CD4-positive, alpha-beta memory T cell (primary cell): ENCODE measurements around the gene LMBRD2. TPM values are rescaled to one million over a fixed set of nuclear protein-coding genes. Genes with fewer than 3 reads are reported as not detected.

Experiments used
- CTCF ChIA-PET: fragments of 350-600 bp; sonication (Branson Sonifier 250); formaldehyde crosslinking; loops from one replicate; lab custom pipeline; 2021; ENCODE audit warnings: inconsistent platforms; ENCODE audit not compliant: partially characterized antibody; lab: Charles Lee
- POLR2A ChIA-PET: fragments of 350-600 bp; sonication (Branson Sonifier 250); formaldehyde crosslinking; loops from one replicate; lab custom pipeline; 2021; ENCODE audit not compliant: partially characterized antibody; lab: Charles Lee
- DNase-seq, 5 donors: peaks; one replicate each; pipeline versions ENCODE4 v3.0.0 to v3.0.0-alpha.2; 2020 to 2022; ENCODE audit warnings: mixed read lengths in 1 of 5
- H3K27ac ChIP-seq: one replicate; pipeline ENCODE4 v1.7.0; 2013; ENCODE audit warnings: low read depth, low read length
- H3K27me3 ChIP-seq: 2 replicates; pipeline ENCODE4 v1.7.0; 2013; ENCODE audit warnings: mild to moderate bottlenecking, low read length, moderate library complexity; ENCODE audit not compliant: insufficient read depth
- H3K36me3 ChIP-seq: 2 replicates; pipeline ENCODE4 v1.7.0; 2013; ENCODE audit warnings: mild to moderate bottlenecking, low read length, moderate library complexity; ENCODE audit not compliant: insufficient read depth
- H3K4me1 ChIP-seq: 2 replicates; pipeline ENCODE4 v1.7.0; 2013; ENCODE audit warnings: mild to moderate bottlenecking, low read length, moderate library complexity; ENCODE audit not compliant: insufficient read depth
- H3K4me3 ChIP-seq, 2 donors: one replicate each; pipeline ENCODE4 v1.7.0; 2013; ENCODE audit warnings: low read length in 2 of 2, mild to moderate bottlenecking in 1 of 2
- H3K9me3 ChIP-seq, 2 donors: one replicate each; pipeline ENCODE4 v1.7.0; 2013; ENCODE audit warnings: low read length in 2 of 2, control low read depth in 1 of 2; ENCODE audit not compliant: control insufficient read depth in 1 of 2
- H3K27ac Mint-ChIP-seq, 7 donors: one replicate each; pipeline ENCODE4 v1.8.0; 2020 to 2021; ENCODE audit warnings: mixed read lengths in 7 of 7, mild to moderate bottlenecking in 6 of 7, inconsistent platforms in 3 of 7, moderate library complexity in 3 of 7
- H3K27me3 Mint-ChIP-seq, 2 donors: one replicate each; pipeline ENCODE4 v1.8.0; 2020 to 2021; ENCODE audit warnings: mixed read lengths in 2 of 2
- H3K36me3 Mint-ChIP-seq, 2 donors: one replicate each; pipeline ENCODE4 v1.8.0; 2020 to 2021; ENCODE audit warnings: mixed read lengths in 2 of 2, inconsistent platforms in 1 of 2, mild to moderate bottlenecking in 1 of 2
- H3K4me1 Mint-ChIP-seq, 4 donors: one replicate each; pipeline ENCODE4 v1.8.0; 2020 to 2021; ENCODE audit warnings: mixed read lengths in 4 of 4, mild to moderate bottlenecking in 1 of 4
- H3K4me3 Mint-ChIP-seq, 8 donors: one replicate each; pipeline ENCODE4 v1.8.0; 2020 to 2021; ENCODE audit warnings: mixed read lengths in 8 of 8, mild to moderate bottlenecking in 7 of 8, moderate library complexity in 6 of 8, inconsistent platforms in 3 of 8
- H3K9me3 Mint-ChIP-seq, 8 donors: one replicate each; pipeline ENCODE4 v1.8.0; 2020 to 2021; ENCODE audit warnings: mixed read lengths in 8 of 8, mild to moderate bottlenecking in 5 of 8, inconsistent platforms in 3 of 8, moderate library complexity in 1 of 8
- intact Hi-C: fragments of 100-400 bp; cut with micrococcal nuclease; formaldehyde crosslinking; loops from one replicate; pipeline ENCODE4 v1.15.1; 2023
- polyA plus RNA-seq, 2 donors: library from polyadenylated mRNA; unstranded; fragments of 300-500 nt; fragmentation: Illumina TruSeq; gene quantifications; one replicate each; pipeline ENCODE4 v1.2.3, GENCODE V29; 2021
- total RNA-seq, 2 experiments: library from RNA; stranded (reverse); gene quantifications; one replicate each; pipeline ENCODE4 v1.2.3, GENCODE V29; 2021

The LMBRD2 gene
- total and polyA plus RNA-seq, 4 experiments from 2014 or later = 3.0 to 16.6 (median 10.1) TPM

GRCh38 chr5:36181774-36182173 is 30.1 kb upstream of the LMBRD2 start:
- peaks cover 0 to 6% (median 0%) of the 10 kb centered on the region in 8 donors for H3K9me3 Mint-ChIP-seq
- ChIA-PET POLR2A (no interaction called here), CTCF (no interaction called here)
- no peaks in the 10 kb centered on the region for H3K4me1 Mint-ChIP-seq
- H3K27ac ChIP-seq = no peak overlapping the region
- intact Hi-C loops = no loop called here
- no peaks in the 10 kb centered on the region for H3K9me3 ChIP-seq
- H3K4me3 ChIP-seq = no peak overlapping the region
- no peak overlapping the region for H3K4me3 Mint-ChIP-seq
- peaks cover 6% of the 10 kb centered on the region for H3K36me3 ChIP-seq
- DNase-seq = no peak
- H3K36me3 Mint-ChIP-seq = peaks cover 69 to 80% of the 10 kb centered on the region in 2 donors
- H3K4me1 ChIP-seq = no peaks in the 10 kb centered on the region
- H3K27me3 Mint-ChIP-seq = no peaks in the 10 kb centered on the region
- no peak overlapping the region for H3K27ac Mint-ChIP-seq
- H3K27me3 ChIP-seq = no peaks in the 10 kb centered on the region

- Histone ChIP-seq H3K27me3 (no peaks in the 10 kb centered on the region), H3K36me3 (peaks cover 6% of the 10 kb centered on the region), H3K9me3 (no peaks in the 10 kb centered on the region), H3K27ac (no peak overlapping the region), H3K4me3 (no peak overlapping the region), H3K4me1 (no peaks in the 10 kb centered on the region)
- intact Hi-C loops = no loop called here
- no peak for DNase-seq
- Mint-ChIP-seq H3K27me3 (no peaks in the 10 kb centered on the region), H3K36me3 (peaks cover 64 to 74% of the 10 kb centered on the region in 2 donors), H3K9me3 (peaks cover 0 to 5% (median 0%) of the 10 kb centered on the region in 8 donors), H3K4me1 (no peaks in the 10 kb centered on the region), H3K4me3 (no peak overlapping the region), H3K27ac (no peak overlapping the region)
- ChIA-PET CTCF (no interaction called here), POLR2A (no interaction called here)
These were observed 29.1 kb upstream of the LMBRD2 start for GRCh38 chr5:36180556-36181350.

GRCh38 chr5:36179950-36180349 is 28.3 kb upstream of the LMBRD2 start:
- Histone ChIP-seq H3K4me1 (no peaks in the 10 kb centered on the region), H3K36me3 (peaks cover 6% of the 10 kb centered on the region), H3K27me3 (no peaks in the 10 kb centered on the region), H3K27ac (no peak overlapping the region), H3K4me3 (no peak overlapping the region), H3K9me3 (no peaks in the 10 kb centered on the region)
- Mint-ChIP-seq H3K27ac (peak overlapping the region in 1 of 7 donors; percentile 61), H3K27me3 (no peaks in the 10 kb centered on the region), H3K4me3 (no peak overlapping the region), H3K9me3 (no peaks in the 10 kb centered on the region), H3K36me3 (peaks cover 67 to 77% of the 10 kb centered on the region in 2 donors), H3K4me1 (no peaks in the 10 kb centered on the region)
- ChIA-PET CTCF (no interaction called here), POLR2A (no interaction called here)
- intact Hi-C loops = no loop called here
- no peak for DNase-seq

DNA sequence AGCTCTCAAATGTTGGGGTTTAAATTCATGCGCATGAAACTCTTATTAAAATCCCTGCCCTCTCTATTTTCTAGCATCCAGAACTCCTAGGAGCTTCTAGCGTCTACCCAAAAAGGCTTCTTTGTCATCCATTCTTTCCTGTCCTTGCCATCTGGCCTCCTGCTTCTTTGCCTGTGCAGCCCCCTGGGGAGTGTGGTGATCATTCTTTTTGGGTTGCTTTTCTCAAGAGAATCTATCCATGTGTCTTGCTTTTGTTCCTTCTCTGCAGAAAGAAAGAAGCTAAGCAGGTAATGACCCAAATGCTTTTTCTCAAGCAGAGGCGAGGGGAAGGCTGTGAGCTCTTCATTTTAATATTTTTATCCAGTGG is 26.8 kb upstream of the LMBRD2 start:
- peaks cover 0 to 2% (median 0%) of the 10 kb centered on the region in 4 donors for H3K4me1 Mint-ChIP-seq
- H3K36me3 Mint-ChIP-seq = peaks cover 73 to 78% of the 10 kb centered on the region in 2 donors
- intact Hi-C loops = no loop called here
- no peaks in the 10 kb centered on the region for H3K27me3 ChIP-seq
- H3K9me3 Mint-ChIP-seq = no peaks in the 10 kb centered on the region
- no peak overlapping the region for H3K27ac Mint-ChIP-seq
- POLR2A ChIA-PET = interaction anchor here (1.2 kb wide), 1 partner anchor 27 kb away, joined by 3 read pairs; the partner anchor contains the start of genes LMBRD2 and SKP2
- no peak overlapping the region for H3K4me3 Mint-ChIP-seq
- no peaks in the 10 kb centered on the region for H3K4me1 ChIP-seq
- no peak overlapping the region for H3K4me3 ChIP-seq
- H3K36me3 ChIP-seq = peaks cover 16% of the 10 kb centered on the region
- H3K27ac ChIP-seq = no peak overlapping the region
- no peaks in the 10 kb centered on the region for H3K9me3 ChIP-seq
- CTCF ChIA-PET = interaction anchor here (1.0 to 1.3 kb wide), 4 partner anchors 9 to 329 kb away, joined by 3 to 5 read pairs (median 3); no protein-coding TSS in a partner anchor
- DNase-seq = no peak
- H3K27me3 Mint-ChIP-seq = no peaks in the 10 kb centered on the region

DNA sequence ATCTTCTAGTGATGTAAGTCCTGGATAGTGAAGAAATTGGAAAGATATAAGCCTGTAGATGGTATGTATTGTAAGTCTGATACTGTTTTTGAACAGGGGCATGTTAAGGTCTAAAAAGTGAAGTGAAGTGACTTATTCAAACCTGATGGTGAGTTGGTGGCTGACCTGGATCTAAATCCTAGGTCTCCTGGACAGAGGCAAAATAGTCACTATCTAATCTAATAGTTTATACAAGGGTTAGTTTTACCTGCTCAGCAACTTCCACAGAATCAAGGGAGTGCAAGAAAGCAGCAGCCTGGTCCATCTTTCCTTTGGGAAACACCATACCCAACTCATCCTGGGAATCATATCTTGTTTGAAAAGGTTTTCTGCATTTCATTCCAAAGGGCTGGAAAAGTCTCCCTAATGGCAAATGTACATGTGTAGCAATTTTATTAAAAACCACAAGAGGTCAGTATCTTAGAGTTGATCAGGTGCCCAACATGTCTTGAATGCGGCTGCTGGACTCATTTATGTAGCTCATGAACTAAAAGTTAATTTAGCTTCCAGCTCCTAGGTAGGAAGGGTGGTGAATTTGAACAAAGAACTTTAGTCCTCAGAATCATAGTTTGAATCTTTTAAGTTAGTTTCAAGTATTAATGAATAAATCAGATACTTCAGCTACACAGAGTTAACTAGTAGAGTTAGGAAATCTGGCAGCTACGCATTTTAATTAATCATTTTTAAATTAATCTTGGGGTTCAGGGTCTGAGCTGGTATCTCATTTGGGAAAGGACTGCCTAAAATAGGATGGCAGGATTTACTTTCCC is 26.2 kb upstream of the LMBRD2 start:
- no peak for DNase-seq
- ChIA-PET POLR2A (interaction anchor here (1.2 kb wide), 1 partner anchor 26 kb away, joined by 3 read pairs; the partner anchor contains the start of genes LMBRD2 and SKP2), CTCF (interaction anchor here (1.0 to 1.3 kb wide), 4 partner anchors 8 to 329 kb away, joined by 3 to 5 read pairs (median 3); no protein-coding TSS in a partner anchor)
- Mint-ChIP-seq H3K4me3 (no peak overlapping the region), H3K36me3 (peaks cover 75 to 77% of the 10 kb centered on the region in 2 donors), H3K9me3 (no peaks in the 10 kb centered on the region), H3K27me3 (no peaks in the 10 kb centered on the region), H3K27ac (no peak overlapping the region), H3K4me1 (peaks cover 0 to 2% (median 0%) of the 10 kb centered on the region in 4 donors)
- Histone ChIP-seq H3K36me3 (peaks cover 21% of the 10 kb centered on the region), H3K4me3 (no peak overlapping the region), H3K27ac (no peak overlapping the region), H3K4me1 (no peaks in the 10 kb centered on the region), H3K27me3 (no peaks in the 10 kb centered on the region), H3K9me3 (no peaks in the 10 kb centered on the region)
- intact Hi-C loops = no loop called here

GRCh38 chr5:36177154-36177553 is 25.5 kb upstream of the LMBRD2 start:
- H3K27ac ChIP-seq = no peak overlapping the region
- ChIA-PET CTCF (interaction anchor here (1.3 kb wide), 1 partner anchor 330 kb away, joined by 3 read pairs; no protein-coding TSS in a partner anchor), POLR2A (no interaction called here)
- H3K4me3 ChIP-seq = no peak overlapping the region
- H3K4me1 ChIP-seq = no peaks in the 10 kb centered on the region
- H3K36me3 ChIP-seq = peaks cover 27% of the 10 kb centered on the region
- H3K27me3 Mint-ChIP-seq = no peaks in the 10 kb centered on the region
- no peaks in the 10 kb centered on the region for H3K9me3 Mint-ChIP-seq
- peaks cover 73 to 75% of the 10 kb centered on the region in 2 donors for H3K36me3 Mint-ChIP-seq
- no peaks in the 10 kb centered on the region for H3K27me3 ChIP-seq
- no peak for DNase-seq
- H3K4me3 Mint-ChIP-seq = no peak overlapping the region
- H3K27ac Mint-ChIP-seq = no peak overlapping the region
- intact Hi-C loops = no loop called here
- H3K9me3 ChIP-seq = no peaks in the 10 kb centered on the region
- H3K4me1 Mint-ChIP-seq = peaks cover 0 to 2% (median 0%) of the 10 kb centered on the region in 4 donors

DNA sequence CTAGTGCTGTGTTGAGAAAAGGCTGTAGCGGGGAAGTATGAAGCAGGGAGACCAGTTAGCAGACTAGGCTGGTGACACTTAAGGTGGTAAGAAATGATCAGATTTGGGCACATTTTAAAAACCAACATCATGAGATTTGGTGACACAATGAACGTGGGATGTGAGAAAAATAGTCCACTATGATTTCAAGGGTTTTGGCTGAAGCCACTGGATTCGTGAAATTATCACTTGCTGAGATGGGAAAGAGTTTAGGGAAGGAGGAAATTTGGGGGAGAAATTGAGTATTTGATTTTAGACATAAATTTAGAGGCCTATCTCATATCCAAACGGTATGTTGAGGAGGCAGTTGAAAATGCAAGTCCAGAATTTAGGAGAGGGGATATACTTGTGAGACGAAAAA is 23.4 kb upstream of the LMBRD2 start:
- H3K36me3 ChIP-seq = peaks cover 41% of the 10 kb centered on the region

More for the DNA sequence above, 23.4 kb upstream of the LMBRD2 start:
- Histone ChIP-seq H3K9me3 (no peaks in the 10 kb centered on the region), H3K4me1 (no peaks in the 10 kb centered on the region), H3K27ac (no peak overlapping the region), H3K27me3 (no peaks in the 10 kb centered on the region), H3K4me3 (no peak overlapping the region)
- H3K9me3 Mint-ChIP-seq = no peaks in the 10 kb centered on the region
- CTCF ChIA-PET = no interaction called here
- intact Hi-C loops = no loop called here
- peaks cover 0 to 2% (median 0%) of the 10 kb centered on the region in 4 donors for H3K4me1 Mint-ChIP-seq
- DNase-seq = no peak
- no peaks in the 10 kb centered on the region for H3K27me3 Mint-ChIP-seq
- no peak overlapping the region for H3K4me3 Mint-ChIP-seq
- H3K27ac Mint-ChIP-seq = peak overlapping the region in 1 of 7 donors; percentile 13
- POLR2A ChIA-PET = no interaction called here
- peaks cover 72 to 82% of the 10 kb centered on the region in 2 donors for H3K36me3 Mint-ChIP-seq
